AG09309 (cell line): Measurements from ENCODE around the gene CDC5L.

Experiments
- DNase-seq: peaks from one replicate; pipeline ENCODE4 v3.0.0-alpha.2; 2010; ENCODE audit warnings: low read depth
- H3K4me3 ChIP-seq: 2 replicates; pipeline ENCODE4 v1.5.1; 2011; ENCODE audit warnings: mild to moderate bottlenecking, low read depth, low read length, moderate library complexity; ENCODE audit not compliant: control insufficient read depth
- TF ChIP-seq, protein P1 (sequence below): IDR thresholded peaks from 2 replicates; pipeline ENCODE4 v1.5.1; 2011; ENCODE audit warnings: mild to moderate bottlenecking, low read depth, low read length, inconsistent platforms; ENCODE audit not compliant: insufficient read depth, control insufficient read depth; ENCODE audit errors: missing control alignments

The CDC5L gene

DNA sequence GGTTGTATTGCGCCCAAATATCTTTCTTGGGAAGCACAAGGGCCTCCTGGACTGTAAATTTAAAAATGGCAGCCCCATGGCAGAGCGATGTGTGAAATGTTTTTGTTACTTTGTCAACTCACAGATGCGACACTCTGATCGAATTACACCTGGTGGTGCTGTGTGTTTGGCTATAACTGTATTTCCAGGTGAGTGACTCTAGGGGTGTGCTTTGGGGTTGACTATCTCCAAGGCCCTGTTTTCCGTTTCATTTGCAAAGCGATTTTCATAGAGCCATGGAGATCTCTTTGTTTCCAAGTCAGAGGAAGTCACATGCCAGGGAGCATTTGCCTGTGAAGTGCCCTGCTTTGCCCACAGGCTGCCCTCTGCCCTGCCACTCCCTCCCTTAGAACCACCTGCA is 93.5 kb downstream of the CDC5L start:
- TF ChIP-seq, protein P1, sequence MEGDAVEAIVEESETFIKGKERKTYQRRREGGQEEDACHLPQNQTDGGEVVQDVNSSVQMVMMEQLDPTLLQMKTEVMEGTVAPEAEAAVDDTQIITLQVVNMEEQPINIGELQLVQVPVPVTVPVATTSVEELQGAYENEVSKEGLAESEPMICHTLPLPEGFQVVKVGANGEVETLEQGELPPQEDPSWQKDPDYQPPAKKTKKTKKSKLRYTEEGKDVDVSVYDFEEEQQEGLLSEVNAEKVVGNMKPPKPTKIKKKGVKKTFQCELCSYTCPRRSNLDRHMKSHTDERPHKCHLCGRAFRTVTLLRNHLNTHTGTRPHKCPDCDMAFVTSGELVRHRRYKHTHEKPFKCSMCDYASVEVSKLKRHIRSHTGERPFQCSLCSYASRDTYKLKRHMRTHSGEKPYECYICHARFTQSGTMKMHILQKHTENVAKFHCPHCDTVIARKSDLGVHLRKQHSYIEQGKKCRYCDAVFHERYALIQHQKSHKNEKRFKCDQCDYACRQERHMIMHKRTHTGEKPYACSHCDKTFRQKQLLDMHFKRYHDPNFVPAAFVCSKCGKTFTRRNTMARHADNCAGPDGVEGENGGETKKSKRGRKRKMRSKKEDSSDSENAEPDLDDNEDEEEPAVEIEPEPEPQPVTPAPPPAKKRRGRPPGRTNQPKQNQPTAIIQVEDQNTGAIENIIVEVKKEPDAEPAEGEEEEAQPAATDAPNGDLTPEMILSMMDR: no peak
- no peak overlapping the region for H3K4me3 ChIP-seq
- no peak for DNase-seq

DNA sequence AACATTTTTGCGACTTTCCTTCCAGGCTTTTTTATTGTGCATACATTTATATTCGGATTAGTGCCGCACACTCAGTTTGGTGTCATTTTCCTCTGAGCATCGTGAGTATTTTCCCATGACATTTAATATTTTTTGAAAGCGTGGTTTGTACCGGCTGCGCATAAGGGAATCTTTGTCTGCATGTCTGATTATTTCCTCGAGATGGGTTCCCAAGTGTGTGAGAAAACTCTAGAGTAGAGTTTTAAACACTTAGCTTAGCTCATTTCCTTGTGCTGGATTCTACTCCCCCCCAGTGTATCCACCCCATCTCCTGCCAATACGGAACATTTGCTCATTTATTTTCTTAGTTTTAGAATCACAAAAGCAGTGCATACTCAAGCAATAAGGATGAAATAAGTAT is 94.3 kb downstream of the CDC5L start:
- TF ChIP-seq, protein P1: no peak
- no peak overlapping the region for H3K4me3 ChIP-seq
- no peak for DNase-seq

DNA sequence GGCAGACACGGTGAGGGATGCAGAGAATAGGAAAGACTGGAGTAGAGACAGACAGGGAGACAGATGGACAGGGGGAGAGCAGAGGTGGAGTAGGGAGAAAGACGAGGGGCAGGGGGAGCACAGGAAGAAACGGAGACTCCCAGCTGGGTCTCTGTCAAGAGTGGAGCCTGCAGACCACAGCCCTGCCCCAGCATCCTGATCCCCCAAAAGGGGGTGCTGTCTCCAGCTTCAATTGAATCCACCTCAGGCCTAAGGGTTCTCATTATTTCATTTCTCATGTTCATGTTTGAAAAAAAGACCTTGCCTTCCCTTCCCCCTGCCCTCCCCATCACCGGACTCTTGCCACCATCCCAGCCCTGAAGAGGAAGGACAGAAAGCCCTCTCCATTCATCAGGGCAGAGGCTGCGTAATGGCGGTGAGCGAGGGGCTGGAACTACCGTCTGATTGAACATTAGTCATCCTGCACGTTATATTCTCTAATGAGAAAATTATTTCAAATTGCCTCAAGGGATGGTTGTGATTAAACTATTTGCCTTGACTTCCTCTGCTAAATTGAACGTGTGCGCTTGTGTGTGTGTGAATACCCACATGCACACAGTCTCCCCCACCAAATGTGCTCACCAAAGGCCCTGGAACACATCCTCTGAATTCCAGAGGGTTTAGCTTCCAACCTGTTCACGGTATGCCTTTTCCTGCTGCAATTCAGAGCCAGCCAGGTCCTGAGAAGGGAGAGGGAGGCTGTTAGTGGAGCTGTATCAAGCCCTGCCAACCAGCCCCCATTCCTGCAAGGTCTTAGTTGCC is 98.3 kb downstream of the CDC5L start:
- TF ChIP-seq, protein P1: no peak
- H3K4me3 ChIP-seq: no peak overlapping the region
- DNase-seq: peak; percentile 16

DNA sequence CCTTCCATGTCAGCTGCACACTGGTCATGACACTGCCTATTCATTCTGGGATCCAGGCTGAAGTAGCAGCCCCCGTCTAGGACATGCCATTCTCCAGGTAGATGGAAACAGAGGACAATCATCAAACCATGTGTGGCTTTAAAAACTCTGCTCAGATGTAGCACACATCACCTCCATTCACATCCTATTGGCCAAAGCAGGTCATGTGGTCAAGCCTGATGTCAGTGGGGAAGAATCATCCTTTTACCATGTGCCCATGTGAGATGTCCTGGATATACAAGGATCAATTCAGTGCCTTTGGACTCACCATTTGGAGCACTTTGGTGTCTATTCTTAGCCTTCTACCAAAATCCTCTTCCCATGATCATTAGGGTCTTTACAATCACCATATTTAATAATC is 99.5 kb downstream of the CDC5L start:
- H3K4me3 ChIP-seq: no peak overlapping the region
- TF ChIP-seq, protein P1: no peak
- no peak for DNase-seq

DNA sequence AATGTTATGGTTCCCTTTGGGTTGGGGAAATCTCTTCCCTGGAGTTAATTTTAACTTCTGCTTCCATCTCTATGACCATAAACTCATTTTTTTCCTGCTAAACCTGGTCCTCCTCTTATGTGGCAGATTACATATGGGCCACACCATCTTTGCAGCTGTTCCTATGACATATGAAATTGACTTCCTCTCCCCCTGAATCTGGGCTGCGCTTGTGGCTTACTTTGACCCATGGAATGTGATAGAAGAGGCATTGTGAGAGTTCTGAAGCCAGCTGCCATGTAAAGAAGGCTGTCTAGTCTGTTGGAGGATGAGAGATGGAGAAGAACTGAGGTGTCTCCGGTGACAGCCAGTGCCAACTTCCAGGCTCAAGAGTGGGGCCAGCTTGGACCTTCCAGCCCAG is 100.1 kb downstream of the CDC5L start:
- TF ChIP-seq, protein P1: no peak
- H3K4me3 ChIP-seq: no peak overlapping the region
- no peak for DNase-seq

DNA sequence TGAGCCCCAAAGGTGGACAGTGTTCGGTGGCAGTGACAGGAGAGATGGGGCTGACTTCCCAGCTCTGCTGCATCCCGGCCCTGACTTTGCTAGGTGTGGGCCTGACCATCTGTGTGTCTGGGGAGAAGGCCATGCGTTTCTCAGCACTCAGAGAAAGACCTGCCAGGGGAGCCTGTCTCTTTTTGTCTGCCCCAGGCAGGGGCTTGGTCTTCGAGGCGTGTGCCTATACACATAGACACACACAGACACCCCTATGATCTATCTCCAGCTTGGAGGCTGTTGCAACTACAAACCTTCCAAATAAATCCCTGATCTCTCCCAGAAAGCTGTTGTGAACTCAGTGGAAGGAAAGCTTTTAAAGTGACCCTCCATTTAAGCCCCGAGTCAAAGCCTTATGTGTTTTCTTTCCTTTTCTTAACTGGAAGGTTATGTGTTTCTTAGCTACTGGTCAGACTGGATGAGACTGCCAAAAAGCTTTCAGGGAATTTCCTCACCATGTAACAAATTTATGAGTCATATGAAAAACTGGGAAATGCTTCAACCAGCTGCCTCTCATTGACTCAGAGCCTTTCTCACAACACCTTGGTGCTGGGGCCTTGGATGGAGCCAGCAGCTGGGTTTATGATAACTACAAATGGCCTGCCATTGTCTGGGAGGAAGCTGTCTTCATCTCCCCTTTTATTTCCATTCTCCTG is 102.6 kb downstream of the CDC5L start:
- H3K4me3 ChIP-seq: no peak overlapping the region
- TF ChIP-seq, protein P1: no peak
- DNase-seq: peak; percentile 94
